HepG2 (cell line): ENCODE measurements around the gene FAM76A. TPM values are rescaled to one million over a fixed set of nuclear protein-coding genes. Genes with fewer than 3 reads are reported as not detected.

Source experiments
- ATAC-seq: fragments of 200-7000 bp; cut with Tn5 transposase; 3 replicates; pipeline ENCODE4 v1.9.1; 2020; ENCODE audit warnings: mild to moderate bottlenecking, moderate library complexity
- BruUV-seq: library from RNA; stranded (reverse); fragments of 400-500 nt; replicated peaks from 2 replicates; lab custom pipeline; 2021; lab: Mats Ljungman, UMichigan
- CTCF ChIA-PET: fragments of 300-600 bp; formaldehyde crosslinking; extraction: SDS; loops from one replicate; lab custom pipeline; 2021; ENCODE audit warnings: low total read pairs, inconsistent platforms, low intra/inter-chr PET ratio; lab: Yijun Ruan, JAX
- POLR2A ChIA-PET: fragments of 350-600 bp; sonication (Branson Sonifier 250); formaldehyde crosslinking; loops from one replicate; lab custom pipeline; 2020; ENCODE audit warnings: antibody characterized with exemption, inconsistent platforms; lab: Yijun Ruan, JAX
- DNase-seq: peaks from one replicate; pipeline ENCODE4 v3.0.0-alpha.2; 2015; ENCODE audit warnings: low spot score
- FAIRE-seq: peaks from 3 replicates; lab custom pipeline; 2011; peaks lifted over from hg19 to GRCh38; lab: Jason Lieb, UNC
- H2AFZ ChIP-seq: one replicate; pipeline ENCODE4 v1.6.1; 2011; ENCODE audit warnings: low read length, inconsistent platforms
- H3K27ac ChIP-seq: fragments of 300-600 bp; 3 replicates; pipeline ENCODE4 v1.8.0; 2011; ENCODE audit warnings: mixed run types, mild to moderate bottlenecking, mixed read lengths, low read length, inconsistent platforms; ENCODE audit not compliant: insufficient read depth; ENCODE audit errors: extremely low read length
- H3K27me3 ChIP-seq, 2 experiments: fragments of 200-600 bp in 1 of 2; 2 replicates in 1 of 2; 3 replicates in 1 of 2; pipeline versions ENCODE4 v1.6.0 to v1.8.0; 2011; ENCODE audit warnings: low read length in 2 of 2, mild to moderate bottlenecking in 2 of 2, moderate library complexity in 2 of 2, inconsistent platforms in 1 of 2; ENCODE audit not compliant: insufficient read depth in 2 of 2, control insufficient read depth in 1 of 2
- H3K36me3 ChIP-seq, 2 experiments: fragments of 200-600 bp in 1 of 2; replicated peaks in 1 of 2; 2 replicates in 1 of 2; 3 replicates in 1 of 2; pipeline versions ENCODE4 v1.5.1 to v1.8.0; 2011; ENCODE audit warnings: low read length in 2 of 2, inconsistent platforms in 1 of 2; ENCODE audit not compliant: insufficient read depth in 2 of 2, control insufficient read depth in 1 of 2
- H3K4me1 ChIP-seq: 2 replicates; pipeline ENCODE4 v1.5.1; 2012; ENCODE audit warnings: low read length, inconsistent platforms; ENCODE audit not compliant: insufficient read depth
- H3K4me2 ChIP-seq: 2 replicates; pipeline ENCODE4 v1.6.0; 2011; ENCODE audit warnings: low read depth, low read length, inconsistent platforms
- H3K4me3 ChIP-seq, 3 experiments: fragments of 200-600 bp in 1 of 3; sonication (generic), shearing (Covaris generic) in 1 of 3; replicated peaks in 1 of 3; 2 replicates each; pipeline ENCODE4 v1.5.1; 2011 to 2016; ENCODE audit warnings: low read length in 3 of 3, inconsistent platforms in 2 of 3, low read depth in 2 of 3, mild to moderate bottlenecking in 2 of 3, control low read depth in 1 of 3, mixed read lengths in 1 of 3; ENCODE audit not compliant: insufficient read depth in 1 of 3
- H3K79me2 ChIP-seq: one replicate; pipeline ENCODE4 v1.6.1; 2011; ENCODE audit warnings: low read length, inconsistent platforms; ENCODE audit not compliant: insufficient read depth
- H3K9ac ChIP-seq: 2 replicates; pipeline ENCODE4 v1.6.0; 2011; ENCODE audit warnings: mild to moderate bottlenecking, low read depth, low read length, inconsistent platforms; ENCODE audit not compliant: insufficient read depth
- H3K9me3 ChIP-seq: 2 replicates; pipeline ENCODE4 v1.5.1; 2012; ENCODE audit warnings: mild to moderate bottlenecking, low read length
- H4K20me1 ChIP-seq: 2 replicates; pipeline ENCODE4 v1.6.0; 2011; ENCODE audit warnings: inconsistent platforms, mild to moderate bottlenecking, low read length, moderate library complexity; ENCODE audit not compliant: insufficient read depth
- HDAC1 ChIP-seq: sonication (generic); formaldehyde crosslinking; IDR thresholded peaks from 2 replicates; pipeline ENCODE4 v1.5.1; 2020; ENCODE audit warnings: mild to moderate bottlenecking, missing genetic modification reagents
- HMG20A ChIP-seq: IDR thresholded peaks from 2 replicates; pipeline ENCODE4 v1.6.1; 2016; ENCODE audit warnings: borderline replicate concordance
- MXI1 ChIP-seq: IDR thresholded peaks from 3 replicates; pipeline ENCODE4 v1.6.1; 2012; ENCODE audit warnings: low read depth, low read length, inconsistent platforms, borderline replicate concordance
- ZNF577 ChIP-seq: sonication (generic); formaldehyde crosslinking; IDR thresholded peaks from 2 replicates; pipeline ENCODE4 v1.4.0; 2020; ENCODE audit warnings: mild to moderate bottlenecking, low read depth, missing genetic modification reagents, borderline replicate concordance
- ZNF792 ChIP-seq: IDR thresholded peaks from 2 replicates; pipeline ENCODE4 v1.6.1; 2016
- WGBS: methylation state at CpG from one replicate; pipeline ENCODE4 v1.1.6; 2017; ENCODE audit warnings: low lambda C conversion rate; 5-methylcytosine and 5-hydroxymethylcytosine counted together
- in situ Hi-C: cut with HindIII; loops from 2 replicates; pipeline ENCODE4 v1.10.0; 2017; ENCODE audit warnings: low pct_unique_long_range_greater_than_20kb; ENCODE audit not compliant: extremely low pct_ligation_motif_present
- intact Hi-C: fragments of 100-400 bp; cut with micrococcal nuclease; formaldehyde crosslinking; loops from one replicate; pipeline ENCODE4 v1.10.0; 2022; ENCODE audit not compliant: unreplicated experiment
- polyA plus RNA-seq, 8 experiments: library from polyadenylated mRNA; depleted of rRNA in 3 of 8; stranded (reverse) in 7 of 8; unstranded in 1 of 8; fragments of >200 nt; fragmentation: Illumina TruSeq in 4 of 8; extraction: Trizol in 4 of 8; gene quantifications; 2 replicates each; pipeline versions ENCODE4 v1.2.1 to v1.2.3, GENCODE V29; 2011 to 2016; ENCODE audit warnings: low read depth in 4 of 8, missing spikeins in 1 of 8, mixed read lengths in 1 of 8; ENCODE audit not compliant: insufficient read depth in 1 of 8
- total RNA-seq, 5 experiments: library from RNA; depleted of rRNA; stranded (reverse); fragments of >200 nt; fragmentation: Illumina TruSeq; extraction: Trizol; gene quantifications; 2 replicates each; pipeline ENCODE4 v1.2.3, GENCODE V29; 2016; ENCODE audit warnings: low read depth in 1 of 5
- TF ChIP-seq, protein P1 (sequence below): sonication (generic); formaldehyde crosslinking; IDR thresholded peaks from 2 replicates; pipeline ENCODE4 v1.4.0; 2020; ENCODE audit warnings: missing genetic modification reagents

FAM76A gene
- total and polyA plus RNA-seq, 2 of the 13 experiments (the other 11 are each of a cell fraction or from before 2014, with no cell fraction given): 4.2 to 15.7 TPM

DNA sequence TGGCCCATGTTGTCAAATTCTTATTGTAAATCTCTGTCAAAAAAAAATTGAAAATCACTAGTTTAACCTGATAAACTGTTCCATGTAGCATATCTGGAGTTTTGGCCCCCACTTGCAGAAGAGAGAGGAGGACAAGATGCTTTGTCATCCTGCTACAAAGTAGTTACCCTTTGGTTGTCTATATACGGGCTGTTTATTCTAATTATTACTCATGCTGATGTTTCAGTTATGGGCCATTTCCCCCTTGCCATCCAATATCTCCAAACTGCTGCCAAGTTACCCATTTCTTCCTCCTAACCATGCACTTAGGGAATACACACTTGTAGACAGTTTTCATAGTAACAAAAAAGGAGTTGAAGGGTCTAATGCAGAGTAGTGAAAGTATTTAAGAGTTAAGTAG, 69.8 kb downstream of the FAM76A start:
- Histone ChIP-seq H3K4me3 (no peak overlapping the region), H3K4me1 (no peaks in the 10 kb centered on the region), H3K4me2 (no peak overlapping the region), H4K20me1 (no peaks in the 10 kb centered on the region), H3K79me2 (no peaks in the 10 kb centered on the region), H3K27me3 (no peaks in the 10 kb centered on the region), H2AFZ (no peak overlapping the region), H3K27ac (no peak overlapping the region), H3K9ac (no peak overlapping the region), H3K36me3 (peaks cover 2 to 46% of the 10 kb centered on the region in 2 experiments), H3K9me3 (no peaks in the 10 kb centered on the region)
- TF ChIP-seq HDAC1 (CRISPR knock-in tag): no peak
- TF ChIP-seq ZNF577: no peak
- WGBS: 97% methylated on average over 1 of the region's 1 CpG
- POLR2A ChIA-PET: no interaction called here
- FAIRE-seq: no peak
- ATAC-seq: no peak
- no TSS peak for BruUV-seq
- CTCF ChIA-PET: no interaction called here
- no peak for DNase-seq
- intact Hi-C loops: loop anchor here (1.0 kb wide), 1 partner anchor 35 kb away; the partner anchor contains the start of gene PPP1R8
- in situ Hi-C loops: no loop called here

DNA sequence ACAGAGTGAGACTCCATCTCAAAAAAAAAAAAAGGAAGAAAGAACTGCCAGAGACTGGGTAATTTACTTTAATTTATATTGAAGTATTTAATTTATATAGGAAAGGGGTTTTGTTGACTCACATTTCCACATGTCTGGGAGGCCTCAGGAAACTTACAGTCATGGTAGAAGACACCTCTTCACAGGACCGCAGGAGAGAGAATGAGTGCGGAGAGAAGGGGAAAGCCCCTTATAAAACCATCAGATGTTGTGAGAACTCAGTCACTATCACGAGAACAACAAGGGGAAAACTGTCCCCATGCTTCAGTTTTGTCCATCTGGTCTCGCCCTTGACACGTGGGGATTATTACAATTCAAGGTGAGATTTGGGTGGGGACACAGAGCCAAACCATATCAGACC, 79.0 kb downstream of the FAM76A start:
- Histone ChIP-seq H4K20me1 (no peaks in the 10 kb centered on the region), H3K79me2 (no peaks in the 10 kb centered on the region), H2AFZ (no peak overlapping the region), H3K27me3 (no peaks in the 10 kb centered on the region), H3K36me3 (peaks cover 5 to 27% of the 10 kb centered on the region in 2 experiments; a peak in 3 of 5 replicates), H3K4me2 (no peak overlapping the region), H3K9ac (no peak overlapping the region), H3K9me3 (no peaks in the 10 kb centered on the region), H3K4me3 (no peak overlapping the region), H3K4me1 (no peaks in the 10 kb centered on the region), H3K27ac (no peak overlapping the region)
- ATAC-seq: no peak
- in situ Hi-C loops (no loop called here), intact Hi-C loops (no loop called here)
- DNase-seq: no peak
- WGBS: 97% methylated on average over 5 of the region's 5 CpGs
- TF ChIP-seq MXI1 (no peak), HMG20A (CRISPR knock-in tag) (no peak), ZNF792 (CRISPR knock-in tag) (no peak)
- TF ChIP-seq, protein P1, sequence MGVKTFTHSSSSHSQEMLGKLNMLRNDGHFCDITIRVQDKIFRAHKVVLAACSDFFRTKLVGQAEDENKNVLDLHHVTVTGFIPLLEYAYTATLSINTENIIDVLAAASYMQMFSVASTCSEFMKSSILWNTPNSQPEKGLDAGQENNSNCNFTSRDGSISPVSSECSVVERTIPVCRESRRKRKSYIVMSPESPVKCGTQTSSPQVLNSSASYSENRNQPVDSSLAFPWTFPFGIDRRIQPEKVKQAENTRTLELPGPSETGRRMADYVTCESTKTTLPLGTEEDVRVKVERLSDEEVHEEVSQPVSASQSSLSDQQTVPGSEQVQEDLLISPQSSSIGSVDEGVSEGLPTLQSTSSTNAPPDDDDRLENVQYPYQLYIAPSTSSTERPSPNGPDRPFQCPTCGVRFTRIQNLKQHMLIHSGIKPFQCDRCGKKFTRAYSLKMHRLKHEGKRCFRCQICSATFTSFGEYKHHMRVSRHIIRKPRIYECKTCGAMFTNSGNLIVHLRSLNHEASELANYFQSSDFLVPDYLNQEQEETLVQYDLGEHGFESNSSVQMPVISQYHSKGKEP (CRISPR knock-in tag): no peak
- FAIRE-seq: no peak
- POLR2A ChIA-PET: no interaction called here
- CTCF ChIA-PET: no interaction called here
- BruUV-seq: no TSS peak
